ENCODE data around the gene C19orf53. TPM values are rescaled to one million over a fixed set of nuclear protein-coding genes. Genes with fewer than 3 reads are reported as not detected.

The C19orf53 gene
- total RNA-seq, 1 experiment from 2014 or later, result 115 TPM

DNA sequence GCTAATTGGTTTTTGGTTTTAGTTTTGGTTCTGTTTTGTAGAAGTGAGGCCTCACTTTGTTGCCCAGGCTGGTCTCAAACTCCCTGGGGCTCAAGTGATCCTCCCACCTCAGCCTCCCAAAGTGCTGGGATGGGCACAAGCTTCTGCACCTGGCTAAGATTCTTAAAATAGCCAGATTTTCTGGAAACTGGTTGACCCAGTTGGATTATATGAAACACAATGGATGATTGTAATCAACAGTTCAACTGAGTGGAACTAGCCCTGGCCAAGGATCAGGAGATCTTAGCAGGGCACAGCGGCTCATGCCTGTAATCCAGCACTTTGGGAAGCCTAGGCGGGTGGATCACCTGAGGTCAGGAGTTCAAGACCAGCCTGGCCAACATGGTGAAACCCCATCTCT, 39.5 kb upstream of the C19orf53 start:
- no peak for ATAC-seq
- H3K9ac ChIP-seq (ENCODE audit: low read length), result no peak overlapping the region
- no peak overlapping the region for H2AFZ ChIP-seq (ENCODE audit: low read depth, low read length, poor library complexity, severe bottlenecking)
- peaks cover 5% of the 10 kb centered on the region; the same call in 1 of the 2 replicates for H3K79me2 ChIP-seq (ENCODE audit: insufficient read depth, low read length)
- no peak overlapping the region for H3K27ac ChIP-seq (ENCODE audit: low read depth, low read length)
- H3K36me3 ChIP-seq (ENCODE audit: control insufficient read depth in 1 of 2, insufficient read depth in 2 of 2, low read length in 2 of 2), result peaks cover 0 to 5% of the 10 kb centered on the region in 2 experiments; a peak in 1 of 4 replicates
- H3K27me3 ChIP-seq (ENCODE audit: insufficient read depth, low read length), result no peaks in the 10 kb centered on the region
- ChIA-PET POLR2A (no interaction called here), CTCF (no interaction called here), RAD21 (ENCODE audit: low non-redundant PET in 1 of 2, low total read pairs in 2 of 2, uncharacterized antibody in 2 of 2, unreplicated experiment in 2 of 2) (no interaction called here)
- intact Hi-C loops (cut with micrococcal nuclease), result no loop called here
- BruUV-seq (replicated peaks), result no TSS peak
- H3K4me2 ChIP-seq (ENCODE audit: low read length), result no peak overlapping the region
- peaks cover 11 to 24% of the 10 kb centered on the region in 2 experiments for H3K4me1 ChIP-seq (ENCODE audit: control insufficient read depth in 1 of 2, insufficient read depth in 2 of 2, low read length in 2 of 2)
- H3K4me3 ChIP-seq (replicated peaks in 1 of 2; ENCODE audit: low read depth in 1 of 2, low read length in 2 of 2), result no peak overlapping the region
- no peak for DNase-seq (ENCODE audit: low read depth, low spot score)
- no peaks in the 10 kb centered on the region for H3K9me3 ChIP-seq (ENCODE audit: control insufficient read depth in 1 of 2, insufficient read depth in 1 of 2, low read depth in 1 of 2, low read length in 2 of 2)
- no peaks in the 10 kb centered on the region for H4K20me1 ChIP-seq (ENCODE audit: insufficient read depth)
- TF ChIP-seq CTCF (IDR thresholded peaks at IDR 0.05 in 2 of 3, conservative IDR thresholded peaks at IDR 0.05 in 1 of 3; ENCODE audit: borderline replicate concordance in 1 of 3, insufficient read depth in 1 of 3, low read depth in 2 of 3, low read length in 2 of 3) (no peak), CEBPB (IDR thresholded peaks at IDR 0.05; ENCODE audit: low read depth) (no peak), CBX3 (IDR thresholded peaks at IDR 0.05; ENCODE audit: low read depth) (no peak), POLR2AphosphoS5 (IDR thresholded peaks at IDR 0.05; ENCODE audit: low read depth, low read length) (no peak), MAX (IDR thresholded peaks at IDR 0.05) (no peak)
- no peaks in the 10 kb centered on the region for H3K9me2 ChIP-seq (ENCODE audit: insufficient read depth)

GRCh38 chr19:13738073-13738472, 36.2 kb upstream of the C19orf53 start:
- H2AFZ ChIP-seq (ENCODE audit: low read depth, low read length, poor library complexity, severe bottlenecking), result no peak overlapping the region
- H3K4me1 ChIP-seq (ENCODE audit: control insufficient read depth in 1 of 2, insufficient read depth in 2 of 2, low read length in 2 of 2), result peaks cover 0 to 7% of the 10 kb centered on the region in 2 experiments; a peak in 2 of 4 replicates
- H3K27me3 ChIP-seq (ENCODE audit: insufficient read depth, low read length), result no peaks in the 10 kb centered on the region
- ATAC-seq (no peak), DNase-seq (ENCODE audit: low read depth, low spot score) (no peak)
- no peaks in the 10 kb centered on the region for H3K79me2 ChIP-seq (ENCODE audit: insufficient read depth, low read length)
- RAD21 ChIA-PET (ENCODE audit: low non-redundant PET in 1 of 2, low total read pairs in 2 of 2, uncharacterized antibody in 2 of 2, unreplicated experiment in 2 of 2), result no interaction called here
- no peaks in the 10 kb centered on the region for H4K20me1 ChIP-seq (ENCODE audit: insufficient read depth)
- H3K9ac ChIP-seq (ENCODE audit: low read length), result no peak overlapping the region
- CTCF ChIA-PET, result no interaction called here
- H3K4me3 ChIP-seq (replicated peaks in 1 of 2; ENCODE audit: low read depth in 1 of 2, low read length in 2 of 2), result no peak overlapping the region
- no peaks in the 10 kb centered on the region for H3K9me2 ChIP-seq (ENCODE audit: insufficient read depth)
- POLR2A ChIA-PET, result no interaction called here
- BruUV-seq (replicated peaks), result no TSS peak
- H3K36me3 ChIP-seq (ENCODE audit: control insufficient read depth in 1 of 2, insufficient read depth in 2 of 2, low read length in 2 of 2), result peaks cover 0 to 9% of the 10 kb centered on the region in 2 experiments; a peak in 2 of 4 replicates
- H3K4me2 ChIP-seq (ENCODE audit: low read length), result no peak overlapping the region
- intact Hi-C loops (cut with micrococcal nuclease), result no loop called here
- no peaks in the 10 kb centered on the region for H3K9me3 ChIP-seq (ENCODE audit: control insufficient read depth in 1 of 2, insufficient read depth in 1 of 2, low read depth in 1 of 2, low read length in 2 of 2)
- no peak overlapping the region for H3K27ac ChIP-seq (ENCODE audit: low read depth, low read length)
- no peak for TF ChIP-seq ZFX (IDR thresholded peaks at IDR 0.05)
- TF ChIP-seq SRF (IDR thresholded peaks at IDR 0.05; ENCODE audit: low read depth), result no peak
- no peak for TF ChIP-seq EZH2 (IDR thresholded peaks at IDR 0.05)
- TF ChIP-seq CBX3 (IDR thresholded peaks at IDR 0.05; ENCODE audit: low read depth), result no peak
- no peak for TF ChIP-seq CTCF (IDR thresholded peaks at IDR 0.05 in 2 of 3, conservative IDR thresholded peaks at IDR 0.05 in 1 of 3; ENCODE audit: borderline replicate concordance in 1 of 3, insufficient read depth in 1 of 3, low read depth in 2 of 3, low read length in 2 of 3)
- no peak for TF ChIP-seq ZNF274 (IDR thresholded peaks at IDR 0.05; ENCODE audit: low read depth, low read length)
- no peak for TF ChIP-seq EGR1 (IDR thresholded peaks at IDR 0.05; ENCODE audit: low read depth)
- no peak for TF ChIP-seq SIN3A (IDR thresholded peaks at IDR 0.05; ENCODE audit: low read depth)
- no peak for TF ChIP-seq POLR2A (IDR thresholded peaks at IDR 0.05; ENCODE audit: borderline replicate concordance, extremely low read depth, insufficient read depth, insufficient read length)
- no peak for TF ChIP-seq YY1 (IDR thresholded peaks at IDR 0.05; ENCODE audit: extremely low read depth, insufficient replicate concordance, low read depth, low read length)
- TF ChIP-seq ELF1 (IDR thresholded peaks at IDR 0.05; ENCODE audit: borderline replicate concordance, low read depth), result no peak
- TF ChIP-seq JUND (IDR thresholded peaks at IDR 0.05), result no peak

Measured in HCT116 (cell line).